OCI-LY1 (cell line): Measurements from ENCODE around the gene CDK11A.
A peak's percentile ranks its signal among the peaks of the same experiment; 100 is the strongest.
"Not testable (repeated sequence)": the region's sequence is repeated elsewhere in the genome, so short reads cannot be mapped to it uniquely, and the experiment has no call there.

Source experiments
- H2AFZ ChIP-seq: fragments of 200-600 bp; sonication (generic), shearing (Covaris generic); 2 replicates; pipeline ENCODE4 v1.6.0; 2014; ENCODE audit warnings: antibody characterized with exemption, mild to moderate bottlenecking, low read length
- H3F3A ChIP-seq: fragments of 200-600 bp; sonication (generic), shearing (Covaris generic); 2 replicates; pipeline ENCODE4 v1.6.0; 2014; ENCODE audit warnings: mild to moderate bottlenecking, antibody characterized with exemption, low read length, moderate library complexity; ENCODE audit not compliant: insufficient read depth
- H3K27ac ChIP-seq: fragments of 200-600 bp; sonication (generic); 2 replicates; pipeline ENCODE4 v1.5.1; 2014; ENCODE audit warnings: low read length, mixed run types, mild to moderate bottlenecking, low read depth; ENCODE audit not compliant: poor library complexity, severe bottlenecking
- H3K27me3 ChIP-seq: fragments of 200-600 bp; sonication (generic); 2 replicates; pipeline ENCODE4 v1.6.0; 2014; ENCODE audit warnings: antibody characterized with exemption, mild to moderate bottlenecking, low read length, moderate library complexity; ENCODE audit not compliant: insufficient read depth
- H3K36me3 ChIP-seq: fragments of 200-600 bp; sonication (generic); 2 replicates; pipeline ENCODE4 v1.6.1; 2014; ENCODE audit warnings: mild to moderate bottlenecking, antibody characterized with exemption, low read length, moderate library complexity, mixed read lengths; ENCODE audit not compliant: insufficient read depth
- H3K4me1 ChIP-seq: fragments of 200-600 bp; sonication (generic); 2 replicates; pipeline ENCODE4 v1.5.1; 2014; ENCODE audit warnings: mild to moderate bottlenecking, low read length, moderate library complexity; ENCODE audit not compliant: insufficient read depth, severe bottlenecking
- H3K4me2 ChIP-seq: fragments of 200-600 bp; sonication (generic), shearing (Covaris generic); 2 replicates; pipeline ENCODE4 v1.6.1; 2014; ENCODE audit warnings: low read length
- H3K4me3 ChIP-seq: fragments of 200-600 bp; sonication (generic); 2 replicates; pipeline ENCODE4 v1.5.1; 2014; ENCODE audit warnings: low read length, low read depth, mild to moderate bottlenecking, mixed read lengths; ENCODE audit not compliant: poor library complexity, severe bottlenecking
- H3K79me2 ChIP-seq: fragments of 200-600 bp; shearing (Covaris generic); 2 replicates; pipeline ENCODE4 v1.6.1; 2016; ENCODE audit warnings: mixed run types, low read length, mixed read lengths; ENCODE audit not compliant: insufficient read depth
- H3K9ac ChIP-seq: fragments of 200-600 bp; sonication (generic), shearing (Covaris generic); 2 replicates; pipeline ENCODE4 v1.6.1; 2014; ENCODE audit warnings: mild to moderate bottlenecking, low read length, mixed read lengths
- H3K9me2 ChIP-seq: fragments of 200-600 bp; sonication (generic), shearing (Covaris generic); 2 replicates; pipeline ENCODE4 v1.6.1; 2014; ENCODE audit warnings: low read depth, mild to moderate bottlenecking, low read length, mixed read lengths
- H3K9me3 ChIP-seq: fragments of 200-600 bp; shearing (Covaris generic); 2 replicates; pipeline ENCODE4 v1.6.1; 2014; ENCODE audit warnings: low read length, mixed read lengths
- H4K20me1 ChIP-seq: fragments of 200-600 bp; sonication (generic), shearing (Covaris generic); 2 replicates; pipeline ENCODE4 v1.6.0; 2016; ENCODE audit warnings: mild to moderate bottlenecking, low read length; ENCODE audit not compliant: insufficient read depth
- EZH2 ChIP-seq: fragments of 200-600 bp; sonication (generic), shearing (Covaris generic); IDR thresholded peaks from 2 replicates; pipeline ENCODE4 v1.8.0; 2017; ENCODE audit warnings: borderline replicate concordance, mixed run types, mild to moderate bottlenecking, antibody characterized with exemption, low read length, moderate library complexity, mixed read lengths
- TF ChIP-seq, protein P1 (sequence below): fragments of 200-600 bp; sonication (generic), shearing (Covaris generic); IDR thresholded peaks from 2 replicates; pipeline ENCODE4 v1.5.1; 2017; ENCODE audit warnings: mild to moderate bottlenecking, antibody characterized with exemption, low read length, moderate library complexity, mixed read lengths

The CDK11A gene

DNA sequence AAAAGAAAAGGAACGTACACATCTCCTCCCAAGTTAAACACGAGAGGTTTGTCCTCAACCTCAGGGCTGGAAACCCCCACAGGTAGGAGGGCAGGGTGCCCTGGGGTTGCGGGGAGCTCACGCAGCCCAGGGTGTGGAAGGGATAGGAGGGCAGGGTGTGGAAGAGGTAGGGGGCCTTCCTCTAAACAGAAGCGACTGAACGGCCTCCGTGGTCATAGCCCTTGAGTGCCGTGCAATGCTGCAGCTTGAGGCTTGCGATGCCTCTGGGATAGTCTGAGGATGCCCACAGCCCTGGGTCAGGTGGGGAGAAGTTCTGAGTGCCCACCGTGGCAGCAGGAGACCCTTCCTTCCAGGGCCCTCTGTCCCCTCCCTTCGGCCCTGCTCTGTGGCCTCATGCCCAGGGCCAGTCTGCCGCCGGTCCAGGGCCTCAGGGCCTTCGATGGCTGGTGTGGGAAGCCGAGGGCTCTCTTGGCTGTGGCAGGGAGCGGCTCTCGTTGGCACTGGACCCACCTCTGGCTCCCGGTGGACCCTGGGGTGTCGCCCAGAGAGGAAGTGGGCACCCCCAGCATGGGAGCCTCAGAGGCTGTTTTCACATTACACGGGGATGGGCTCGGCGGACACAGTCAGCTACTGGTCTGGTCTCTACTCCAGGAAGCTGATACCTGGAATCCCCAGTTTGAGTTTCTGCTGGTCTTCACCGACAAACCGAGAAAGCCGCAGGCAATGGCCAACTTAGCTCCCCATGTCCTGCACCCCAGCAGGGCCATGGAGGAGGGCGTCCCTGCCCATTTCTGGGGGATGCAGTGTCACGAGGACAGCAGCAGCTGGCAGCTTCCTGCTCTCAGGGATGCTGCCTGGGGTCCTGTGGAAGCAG is 59.0 kb downstream of the CDK11A start:
- no peak overlapping the region for H3K4me2 ChIP-seq
- no peaks in the 10 kb centered on the region for H4K20me1 ChIP-seq
- H3K9ac ChIP-seq = no peak overlapping the region
- H3F3A ChIP-seq = no peaks in the 10 kb centered on the region
- H3K79me2 ChIP-seq = no peaks in the 10 kb centered on the region
- H2AFZ ChIP-seq = no peak overlapping the region
- no peaks in the 10 kb centered on the region for H3K4me1 ChIP-seq
- H3K27me3 ChIP-seq = no peaks in the 10 kb centered on the region
- H3K9me3 ChIP-seq = no peaks in the 10 kb centered on the region
- no peak overlapping the region for H3K4me3 ChIP-seq
- no peak overlapping the region for H3K27ac ChIP-seq
- H3K36me3 ChIP-seq = peaks cover 22% of the 10 kb centered on the region; the same call in 1 of the 2 replicates
- no peaks in the 10 kb centered on the region for H3K9me2 ChIP-seq
- TF ChIP-seq, protein P1, sequence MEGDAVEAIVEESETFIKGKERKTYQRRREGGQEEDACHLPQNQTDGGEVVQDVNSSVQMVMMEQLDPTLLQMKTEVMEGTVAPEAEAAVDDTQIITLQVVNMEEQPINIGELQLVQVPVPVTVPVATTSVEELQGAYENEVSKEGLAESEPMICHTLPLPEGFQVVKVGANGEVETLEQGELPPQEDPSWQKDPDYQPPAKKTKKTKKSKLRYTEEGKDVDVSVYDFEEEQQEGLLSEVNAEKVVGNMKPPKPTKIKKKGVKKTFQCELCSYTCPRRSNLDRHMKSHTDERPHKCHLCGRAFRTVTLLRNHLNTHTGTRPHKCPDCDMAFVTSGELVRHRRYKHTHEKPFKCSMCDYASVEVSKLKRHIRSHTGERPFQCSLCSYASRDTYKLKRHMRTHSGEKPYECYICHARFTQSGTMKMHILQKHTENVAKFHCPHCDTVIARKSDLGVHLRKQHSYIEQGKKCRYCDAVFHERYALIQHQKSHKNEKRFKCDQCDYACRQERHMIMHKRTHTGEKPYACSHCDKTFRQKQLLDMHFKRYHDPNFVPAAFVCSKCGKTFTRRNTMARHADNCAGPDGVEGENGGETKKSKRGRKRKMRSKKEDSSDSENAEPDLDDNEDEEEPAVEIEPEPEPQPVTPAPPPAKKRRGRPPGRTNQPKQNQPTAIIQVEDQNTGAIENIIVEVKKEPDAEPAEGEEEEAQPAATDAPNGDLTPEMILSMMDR = no peak
- TF ChIP-seq EZH2 = no peak

DNA sequence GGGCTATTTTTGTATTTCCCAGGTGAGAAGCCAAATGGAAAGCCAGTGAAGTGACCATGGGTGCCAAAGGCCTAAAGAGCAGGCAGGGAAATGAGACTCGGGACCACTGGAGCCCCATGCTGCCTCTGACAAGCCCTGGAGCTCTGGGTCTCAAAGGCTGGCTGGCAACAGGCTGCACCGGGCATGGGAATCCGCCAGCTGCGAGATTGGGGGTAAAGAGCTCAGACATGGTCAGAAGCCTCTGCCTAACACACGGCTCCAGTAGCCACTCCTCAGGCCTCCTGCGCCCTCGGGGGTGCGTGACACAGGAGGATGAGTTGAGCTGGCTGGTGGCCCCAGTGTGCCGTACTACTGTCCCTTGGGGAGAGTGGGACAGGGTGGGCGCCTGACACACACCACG is 59.8 kb downstream of the CDK11A start:
- H4K20me1 ChIP-seq, H3K79me2 ChIP-seq, H3K27me3 ChIP-seq, H2AFZ ChIP-seq, H3K9me3 ChIP-seq, H3K4me3 ChIP-seq, H3K4me2 ChIP-seq, H3K27ac ChIP-seq, H3K4me1 ChIP-seq, H3K9me2 ChIP-seq, H3F3A ChIP-seq, H3K9ac ChIP-seq: not testable (repeated sequence)
- H3K36me3 ChIP-seq = peaks cover 16% of the 10 kb centered on the region; the same call in 1 of the 2 replicates

DNA sequence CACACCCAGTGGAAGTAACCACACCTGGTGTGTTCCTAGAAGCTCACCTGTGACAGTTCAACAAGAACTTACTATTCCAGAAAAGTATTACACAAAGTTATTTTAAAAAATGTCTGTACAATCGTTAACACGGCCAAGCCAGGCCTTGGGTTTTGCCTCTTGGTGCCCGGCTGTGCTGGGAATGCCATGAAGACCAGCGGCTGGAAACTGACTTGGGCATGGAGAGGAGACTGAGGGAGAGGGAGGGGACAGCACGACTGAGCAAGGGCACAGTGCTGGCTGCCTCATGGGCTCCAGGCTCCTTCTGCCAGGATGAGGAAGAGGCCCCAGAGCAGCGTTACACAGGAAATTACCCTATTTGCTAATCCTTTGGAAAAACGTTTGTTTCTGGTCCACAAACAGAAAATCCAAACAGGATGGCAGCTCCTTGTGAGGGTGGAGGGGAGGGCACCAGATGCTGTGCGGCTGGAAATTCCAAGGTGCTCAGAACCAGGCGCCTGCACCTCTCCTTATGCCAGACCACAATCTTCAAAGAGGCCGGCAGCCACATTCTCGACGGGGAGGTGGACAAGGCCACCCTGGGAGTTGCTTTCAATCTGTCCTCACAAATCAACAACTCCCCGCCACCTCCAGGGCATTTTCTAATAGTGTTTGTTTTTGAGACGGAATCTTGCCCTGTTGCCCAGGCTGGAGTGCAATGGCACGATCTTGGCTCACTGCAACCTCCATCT is 61.2 kb downstream of the CDK11A start:
- H3K79me2 ChIP-seq, H3K27ac ChIP-seq, H3K4me1 ChIP-seq, H4K20me1 ChIP-seq, H3K9ac ChIP-seq, H3F3A ChIP-seq, H3K4me2 ChIP-seq, H2AFZ ChIP-seq, H3K4me3 ChIP-seq, H3K27me3 ChIP-seq, H3K9me3 ChIP-seq, H3K9me2 ChIP-seq: not testable (repeated sequence)
- peaks cover 15% of the 10 kb centered on the region; the same call in 1 of the 2 replicates for H3K36me3 ChIP-seq

DNA sequence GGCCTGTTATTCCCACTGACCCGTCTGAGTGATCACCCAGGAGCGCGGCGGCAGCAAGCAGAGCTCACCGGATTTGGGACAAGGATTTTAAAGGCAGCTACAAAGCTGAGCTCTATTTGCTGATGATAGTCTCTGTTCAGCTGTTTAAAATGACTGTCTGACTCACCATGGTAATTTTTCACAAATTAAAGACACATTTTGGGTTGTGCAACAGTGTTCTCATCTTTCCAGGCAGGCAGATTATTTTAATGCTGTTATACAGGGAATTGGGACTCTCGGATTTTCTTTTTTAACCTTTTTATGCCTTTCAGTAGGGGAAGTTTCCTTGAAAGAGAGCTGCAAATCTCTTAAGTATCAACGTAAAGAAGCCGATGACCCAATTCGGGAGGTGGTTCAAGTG is 61.8 kb downstream of the CDK11A start:
- not testable (repeated sequence) for H3K79me2 ChIP-seq, H3K9me2 ChIP-seq, H3K27me3 ChIP-seq, H4K20me1 ChIP-seq, H2AFZ ChIP-seq, H3K4me3 ChIP-seq, H3K9ac ChIP-seq, H3F3A ChIP-seq, H3K27ac ChIP-seq, H3K9me3 ChIP-seq, H3K4me1 ChIP-seq, H3K4me2 ChIP-seq
- H3K36me3 ChIP-seq = peaks cover 15% of the 10 kb centered on the region; the same call in 1 of the 2 replicates

DNA sequence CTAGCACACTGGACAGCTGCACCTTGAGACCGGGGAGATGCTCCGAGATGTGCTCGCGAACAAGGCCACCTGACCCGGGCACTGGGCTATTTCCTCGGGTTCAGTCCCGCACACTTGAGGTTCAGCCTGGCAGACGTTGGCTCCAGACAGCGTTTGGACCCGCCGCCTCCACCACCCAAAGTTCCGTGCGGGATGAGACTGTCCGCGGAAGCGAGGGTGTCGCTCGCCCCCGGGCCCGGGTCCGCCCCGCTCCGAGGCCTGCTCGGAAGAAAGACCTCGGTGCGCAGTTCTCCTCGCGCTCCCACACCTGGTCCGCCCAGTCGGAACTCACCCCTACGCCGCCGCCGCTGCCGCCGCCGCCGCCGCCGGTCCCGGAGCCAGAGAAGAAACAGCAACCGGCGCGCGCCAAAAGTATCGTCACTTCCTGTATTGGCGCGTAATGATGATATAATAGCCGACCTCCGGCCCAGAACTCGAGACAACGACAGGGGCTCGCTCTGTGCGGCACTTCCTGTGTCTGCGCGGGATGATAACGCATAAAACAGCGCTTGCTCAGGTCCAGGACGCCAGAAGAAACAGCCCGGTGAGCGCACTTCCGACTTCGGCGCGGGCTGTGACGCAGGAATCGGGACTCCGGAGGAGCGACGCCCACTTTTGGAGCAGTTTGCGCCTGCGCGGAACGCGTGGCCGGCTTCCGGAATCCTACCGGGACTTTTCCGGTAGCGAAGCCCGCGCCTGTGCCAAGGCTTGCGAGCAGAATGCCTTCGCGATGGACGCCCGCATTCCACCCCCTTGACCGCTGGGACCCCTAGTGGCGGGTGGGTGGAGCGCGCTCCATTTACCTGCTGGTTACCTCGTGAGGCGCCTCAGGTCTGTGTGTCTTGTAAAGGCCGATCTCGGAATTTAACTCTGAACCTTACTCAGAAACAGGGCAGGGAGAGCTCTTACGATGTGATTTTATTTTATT is 65.3 kb downstream of the CDK11A start, which contains the start of gene CDK11B:
Gene CDK11B (minus strand): TSS at position 422 of the 967 bp plus-strand sequence. CDS start 1,519 bp downstream, outside the sequence.
- Histone ChIP-seq H3K27ac (peak within 1 kb of the TSS; percentile 90), H3K4me2 (peak within 1 kb of the TSS; percentile 70), H3K36me3 (peaks cover 25% of the 10 kb centered on the region), H3K4me3 (peak within 1 kb of the TSS; percentile 67), H3K9ac (peak within 1 kb of the TSS; percentile 66)
- not testable (repeated sequence) for H3K4me1 ChIP-seq, H3K27me3 ChIP-seq, H2AFZ ChIP-seq, H4K20me1 ChIP-seq, H3K9me2 ChIP-seq, H3K79me2 ChIP-seq, H3K9me3 ChIP-seq, H3F3A ChIP-seq
